NCI-H524 treated with DMSO at 0.1 percent for 48 hours (cell line): ENCODE data around the gene MMD.
"Not testable (repeated sequence)": the region's sequence is repeated elsewhere in the genome, so short reads cannot be mapped to it uniquely, and the experiment has no call there.

Experiments
- DNase-seq: peaks from one replicate; lab custom pipeline; 2025; lab: John Stamatoyannopoulos, UW

Gene MMD

GRCh38 chr17:55421179-55421934 is at the start of gene MMD:
MMD (minus strand) TSS chr17:55421835; CDS start chr17:55421695, 140 bp downstream.
- no peak for DNase-seq

- no peak for DNase-seq
Measured at GRCh38 chr17:55466671-55467070, 45.0 kb upstream of the MMD start.

- DNase-seq, result not testable (repeated sequence)
Measured at GRCh38 chr17:55465771-55466170, 44.1 kb upstream of the MMD start.

- no peak for DNase-seq
Measured at GRCh38 chr17:55463600-55463999, 42.0 kb upstream of the MMD start.

GRCh38 chr17:55462711-55463110 is 41.1 kb upstream of the MMD start:
- no peak for DNase-seq

- DNase-seq, result no peak
Measured at GRCh38 chr17:55462234-55462633, 40.6 kb upstream of the MMD start.

- no peak for DNase-seq
Measured at GRCh38 chr17:55458978-55459377, 37.3 kb upstream of the MMD start.

GRCh38 chr17:55458287-55458900 is 36.8 kb upstream of the MMD start:
- DNase-seq, result no peak

- DNase-seq, result no peak
Measured at GRCh38 chr17:55456307-55457240, 34.9 kb upstream of the MMD start.

- no peak for DNase-seq
Measured at GRCh38 chr17:55454906-55455474, 33.4 kb upstream of the MMD start.

GRCh38 chr17:55453839-55454557 is 32.4 kb upstream of the MMD start:
- DNase-seq, result no peak

GRCh38 chr17:55452139-55452790 is 30.6 kb upstream of the MMD start:
- no peak for DNase-seq

- no peak for DNase-seq
Measured at GRCh38 chr17:55451758-55452138, 30.1 kb upstream of the MMD start.

GRCh38 chr17:55451203-55451641 is 29.6 kb upstream of the MMD start:
- no peak for DNase-seq

- DNase-seq, result no peak
Measured at GRCh38 chr17:55450232-55450825, 28.7 kb upstream of the MMD start.

- no peak for DNase-seq
Measured at GRCh38 chr17:55448681-55449080, 27.0 kb upstream of the MMD start.

GRCh38 chr17:55446581-55447205 is 25.1 kb upstream of the MMD start:
- DNase-seq, result no peak

GRCh38 chr17:55446004-55446403 is 24.4 kb upstream of the MMD start:
- DNase-seq, result not testable (repeated sequence)

- DNase-seq, result no peak
Measured at GRCh38 chr17:55444471-55445441, 23.1 kb upstream of the MMD start.
